DND-41 (cell line): ENCODE results near the gene MARK2.

ENCODE experiments used
- CTCF ChIP-seq: IDR thresholded peaks from 2 replicates; pipeline ENCODE4 v1.5.1; 2012; ENCODE audit warnings: borderline replicate concordance, low read length, moderate library complexity, mild to moderate bottlenecking; ENCODE audit not compliant: poor library complexity, severe bottlenecking; ENCODE audit errors: extremely low read depth
- EZH2 ChIP-seq: IDR thresholded peaks from 3 replicates; pipeline ENCODE4 v1.6.1; 2012; ENCODE audit warnings: borderline replicate concordance, low read depth, mild to moderate bottlenecking, moderate library complexity, low read length, inconsistent platforms; ENCODE audit not compliant: severe bottlenecking

GRCh38 chr11:63911876-63912275, 73.0 kb downstream of the MARK2 start:
- TF ChIP-seq EZH2, result no peak
- TF ChIP-seq CTCF, result no peak
